ENCODE measurements around the gene GUCA2B. TPM values are rescaled to one million over a fixed set of nuclear protein-coding genes. Genes with fewer than 3 reads are reported as not detected.

GUCA2B gene
- total RNA-seq, 2 experiments from 2014 or later: not detected

GRCh38 chr1:42184616-42185015 is 31.4 kb downstream of the GUCA2B start:
- DNase-seq (ENCODE audit: low spot score): no peak
- Histone ChIP-seq H4K20me1 (ENCODE audit: insufficient read depth, low read length) (no peaks in the 10 kb centered on the region), H3K4me2 (ENCODE audit: low read length) (no peak overlapping the region), H2AFZ (ENCODE audit: low read length) (no peak overlapping the region), H3K4me1 (ENCODE audit: insufficient read depth, low read length, poor library complexity, severe bottlenecking) (no peaks in the 10 kb centered on the region), H3K4me3 (ENCODE audit: low read depth, low read length, poor library complexity, severe bottlenecking) (no peak overlapping the region), H3K36me3 (ENCODE audit: insufficient read depth, low read length) (peaks cover 74% of the 10 kb centered on the region), H3K27ac (ENCODE audit: low read depth, low read length, poor library complexity, severe bottlenecking) (no peak overlapping the region), H3K79me2 (ENCODE audit: insufficient read depth, low read depth, low read length) (no peaks in the 10 kb centered on the region), H3K9me3 (ENCODE audit: low read length) (no peaks in the 10 kb centered on the region), H3K9me2 (ENCODE audit: insufficient read depth, low read length) (no peaks in the 10 kb centered on the region)
- POLR2A ChIA-PET: interaction anchor here (0.7 kb wide), 1 partner anchor 220 kb away, joined by 4 read pairs; no protein-coding TSS in a partner anchor
- CTCF ChIA-PET (ENCODE audit: unreplicated experiment): no interaction called here
- intact Hi-C loops (cut with micrococcal nuclease; ENCODE audit: unreplicated experiment): no loop called here
- TF ChIP-seq, protein P1, sequence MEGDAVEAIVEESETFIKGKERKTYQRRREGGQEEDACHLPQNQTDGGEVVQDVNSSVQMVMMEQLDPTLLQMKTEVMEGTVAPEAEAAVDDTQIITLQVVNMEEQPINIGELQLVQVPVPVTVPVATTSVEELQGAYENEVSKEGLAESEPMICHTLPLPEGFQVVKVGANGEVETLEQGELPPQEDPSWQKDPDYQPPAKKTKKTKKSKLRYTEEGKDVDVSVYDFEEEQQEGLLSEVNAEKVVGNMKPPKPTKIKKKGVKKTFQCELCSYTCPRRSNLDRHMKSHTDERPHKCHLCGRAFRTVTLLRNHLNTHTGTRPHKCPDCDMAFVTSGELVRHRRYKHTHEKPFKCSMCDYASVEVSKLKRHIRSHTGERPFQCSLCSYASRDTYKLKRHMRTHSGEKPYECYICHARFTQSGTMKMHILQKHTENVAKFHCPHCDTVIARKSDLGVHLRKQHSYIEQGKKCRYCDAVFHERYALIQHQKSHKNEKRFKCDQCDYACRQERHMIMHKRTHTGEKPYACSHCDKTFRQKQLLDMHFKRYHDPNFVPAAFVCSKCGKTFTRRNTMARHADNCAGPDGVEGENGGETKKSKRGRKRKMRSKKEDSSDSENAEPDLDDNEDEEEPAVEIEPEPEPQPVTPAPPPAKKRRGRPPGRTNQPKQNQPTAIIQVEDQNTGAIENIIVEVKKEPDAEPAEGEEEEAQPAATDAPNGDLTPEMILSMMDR (conservative IDR thresholded peaks at IDR 0.05; ENCODE audit: low read length): no peak
- TF ChIP-seq EZH2phosphoT487 (IDR thresholded peaks at IDR 0.05; ENCODE audit: borderline replicate concordance, low read depth, low read length): no peak
- no TSS peak for BruUV-seq (replicated peaks)

DNA sequence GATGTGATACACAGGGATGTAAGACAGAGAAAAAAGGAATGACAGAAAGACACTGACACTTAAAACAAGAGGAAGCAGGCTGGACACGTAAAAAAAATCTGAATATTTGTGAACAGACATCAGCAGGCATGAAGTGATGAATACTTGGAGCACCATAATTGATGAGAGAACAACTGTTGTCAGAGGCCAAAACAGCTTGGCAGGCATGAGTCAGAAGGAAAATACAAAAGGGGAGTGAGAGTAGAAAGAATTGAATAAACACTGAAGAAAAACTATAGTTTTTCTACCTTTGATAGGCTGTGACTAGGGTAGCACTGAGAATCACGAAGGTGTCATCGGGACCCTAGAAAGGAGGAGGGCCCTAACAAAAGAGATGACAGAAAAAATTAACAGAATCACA is 32.9 kb downstream of the GUCA2B start:
- TF ChIP-seq EZH2phosphoT487 (IDR thresholded peaks at IDR 0.05; ENCODE audit: borderline replicate concordance, low read depth, low read length): no peak
- TF ChIP-seq, protein P1 (conservative IDR thresholded peaks at IDR 0.05; ENCODE audit: low read length): no peak
- no peak for DNase-seq (ENCODE audit: low spot score)
- no peaks in the 10 kb centered on the region for H3K9me3 ChIP-seq (ENCODE audit: low read length)
- ChIA-PET CTCF (ENCODE audit: unreplicated experiment) (no interaction called here), POLR2A (no interaction called here)
- H4K20me1 ChIP-seq (ENCODE audit: insufficient read depth, low read length): no peaks in the 10 kb centered on the region
- intact Hi-C loops (cut with micrococcal nuclease; ENCODE audit: unreplicated experiment): no loop called here
- no peak overlapping the region for H3K4me2 ChIP-seq (ENCODE audit: low read length)
- BruUV-seq (replicated peaks): no TSS peak
- H3K79me2 ChIP-seq (ENCODE audit: insufficient read depth, low read depth, low read length): no peaks in the 10 kb centered on the region
- H3K4me1 ChIP-seq (ENCODE audit: insufficient read depth, low read length, poor library complexity, severe bottlenecking): no peaks in the 10 kb centered on the region
- no peak overlapping the region for H3K4me3 ChIP-seq (ENCODE audit: low read depth, low read length, poor library complexity, severe bottlenecking)
- H3K36me3 ChIP-seq (ENCODE audit: insufficient read depth, low read length): peaks cover 76% of the 10 kb centered on the region
- no peaks in the 10 kb centered on the region for H3K9me2 ChIP-seq (ENCODE audit: insufficient read depth, low read length)
- no peak overlapping the region for H2AFZ ChIP-seq (ENCODE audit: low read length)
- no peak overlapping the region for H3K27ac ChIP-seq (ENCODE audit: low read depth, low read length, poor library complexity, severe bottlenecking)

DNA sequence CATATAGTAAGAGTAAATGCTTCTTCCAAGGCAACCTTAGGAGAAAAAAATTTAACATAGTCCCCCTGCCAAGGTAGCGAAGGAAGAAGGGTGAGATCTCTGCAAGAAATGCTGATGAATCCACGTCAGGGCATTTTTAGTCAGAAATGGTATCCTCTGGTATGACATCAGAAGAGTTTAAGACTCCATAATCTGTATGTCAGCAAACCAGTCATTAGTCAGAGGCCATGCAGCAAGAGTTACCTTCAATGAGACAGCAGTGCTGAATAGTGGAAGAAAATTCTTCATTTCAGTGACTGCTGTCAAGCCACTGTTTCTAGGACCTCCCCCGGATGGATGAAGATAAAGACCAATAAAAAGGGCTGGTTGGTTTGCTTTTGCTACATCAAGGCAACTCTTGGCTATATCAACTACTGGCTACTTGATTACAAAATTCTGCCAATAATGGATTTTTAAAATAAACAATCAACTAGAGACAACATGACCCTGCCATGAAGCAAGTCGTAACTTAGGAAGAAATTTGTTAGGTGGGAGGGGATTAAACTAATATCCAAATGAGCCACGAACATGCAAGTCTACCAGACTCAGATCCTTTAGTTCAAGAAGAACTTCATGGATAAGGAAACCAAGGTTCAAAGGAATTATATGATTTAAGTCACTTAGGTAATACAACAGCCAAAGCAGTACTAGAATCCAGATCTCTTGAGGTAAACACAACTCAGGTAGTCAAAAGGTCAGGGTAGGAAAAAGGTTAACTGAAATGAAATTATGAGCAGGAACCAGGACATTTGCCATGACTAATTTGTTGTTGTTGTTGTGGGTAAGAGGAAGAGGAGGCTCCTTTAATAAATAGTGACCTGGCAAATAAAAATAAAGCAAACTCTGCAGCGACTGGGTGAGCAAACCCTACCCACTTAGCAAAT is 37.0 kb downstream of the GUCA2B start:
- no peak for TF ChIP-seq EZH2phosphoT487 (IDR thresholded peaks at IDR 0.05; ENCODE audit: borderline replicate concordance, low read depth, low read length)
- TF ChIP-seq, protein P1 (conservative IDR thresholded peaks at IDR 0.05; ENCODE audit: low read length): no peak
- no peaks in the 10 kb centered on the region for H4K20me1 ChIP-seq (ENCODE audit: insufficient read depth, low read length)
- ChIA-PET CTCF (ENCODE audit: unreplicated experiment) (no interaction called here), POLR2A (no interaction called here)
- no peak overlapping the region for H2AFZ ChIP-seq (ENCODE audit: low read length)
- no peaks in the 10 kb centered on the region for H3K9me2 ChIP-seq (ENCODE audit: insufficient read depth, low read length)
- H3K4me3 ChIP-seq (ENCODE audit: low read depth, low read length, poor library complexity, severe bottlenecking): no peak overlapping the region
- H3K79me2 ChIP-seq (ENCODE audit: insufficient read depth, low read depth, low read length): no peaks in the 10 kb centered on the region
- no peak overlapping the region for H3K27ac ChIP-seq (ENCODE audit: low read depth, low read length, poor library complexity, severe bottlenecking)
- intact Hi-C loops (cut with micrococcal nuclease; ENCODE audit: unreplicated experiment): no loop called here
- H3K36me3 ChIP-seq (ENCODE audit: insufficient read depth, low read length): peaks cover 78% of the 10 kb centered on the region
- H3K4me1 ChIP-seq (ENCODE audit: insufficient read depth, low read length, poor library complexity, severe bottlenecking): no peaks in the 10 kb centered on the region
- no peak for DNase-seq (ENCODE audit: low spot score)
- no TSS peak for BruUV-seq (replicated peaks)
- no peak overlapping the region for H3K4me2 ChIP-seq (ENCODE audit: low read length)
- H3K9me3 ChIP-seq (ENCODE audit: low read length): no peaks in the 10 kb centered on the region
